HG03139 (cell line): ENCODE measurements around the gene TNC.

Source experiments
- ATAC-seq: cut with Tn5 transposase; IDR thresholded peaks from one replicate; pipeline ENCODE4 v1.9.1; 2021; ENCODE audit not compliant: unreplicated experiment

The TNC gene

DNA sequence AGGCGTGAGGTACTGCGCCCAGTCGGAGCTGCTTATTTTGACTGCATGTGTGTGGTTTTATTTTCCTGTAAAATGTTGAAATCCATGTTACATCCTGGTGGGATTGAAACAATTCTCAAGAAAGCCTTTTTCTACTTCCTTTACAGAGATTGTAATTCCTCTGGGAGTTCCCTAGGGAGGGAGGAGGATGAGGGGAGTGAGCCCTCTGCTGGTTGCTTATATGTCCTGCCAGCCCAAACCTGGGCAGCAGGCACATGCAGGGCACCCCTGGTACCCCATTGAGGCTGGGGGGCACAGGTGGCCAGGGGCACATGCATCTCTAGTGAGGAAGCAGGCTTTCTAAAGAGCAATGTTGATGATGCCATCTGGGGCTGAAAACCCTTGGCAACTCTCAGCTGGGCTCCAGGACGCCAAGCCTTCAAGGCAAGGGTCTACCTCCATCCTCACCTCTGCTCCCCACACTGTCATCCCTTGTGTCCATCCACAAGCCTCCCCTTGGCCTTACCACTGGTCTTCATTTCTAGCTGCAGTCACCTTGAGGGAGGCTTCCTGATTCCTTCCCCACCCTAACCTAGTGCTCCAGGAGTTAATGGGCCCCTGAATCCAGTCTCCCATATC lies 102.8 kb downstream of the TNC start:
- no peak for ATAC-seq

DNA sequence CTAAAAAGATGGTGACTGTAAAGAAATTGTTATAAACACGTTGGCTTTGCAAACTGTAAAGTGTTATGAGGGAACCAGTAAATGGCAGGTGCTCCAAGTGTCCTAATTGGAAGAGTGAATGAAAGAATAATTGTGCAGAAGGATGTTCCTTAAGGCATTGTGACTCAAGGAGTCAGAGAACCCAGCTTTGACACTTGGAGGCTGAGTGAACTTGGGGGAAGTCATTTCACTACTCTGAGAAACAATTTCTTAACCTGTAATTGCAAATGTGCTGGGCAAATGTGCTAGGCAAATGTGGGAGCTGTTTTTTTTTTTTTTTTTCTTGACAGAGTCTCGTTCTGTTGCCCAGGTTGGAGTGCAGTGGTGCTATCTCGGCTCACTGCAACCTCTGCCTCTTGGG lies 103.5 kb downstream of the TNC start:
- ATAC-seq, result no peak

- ATAC-seq, result no peak
Observed at GRCh38 chr9:115013998-115014397, 104.0 kb downstream of the TNC start.

DNA sequence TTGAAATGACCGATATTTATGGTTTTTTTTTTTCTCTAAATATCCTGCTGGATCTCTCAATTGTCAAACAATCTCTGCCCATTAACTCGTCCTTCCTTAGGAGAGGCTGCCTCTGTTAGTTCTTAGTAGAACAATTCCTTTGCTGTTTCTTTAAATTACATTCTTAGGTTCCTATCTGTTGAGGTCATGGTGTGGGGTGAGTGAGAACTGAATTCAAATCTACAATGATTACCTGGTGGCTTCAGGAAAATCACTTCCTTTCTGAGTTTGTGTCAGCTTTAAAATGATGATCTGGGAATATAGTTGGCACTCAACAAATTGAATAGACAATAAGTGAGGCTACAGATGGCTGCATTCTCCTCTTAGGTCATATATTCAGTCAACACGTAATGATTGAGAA lies 105.5 kb downstream of the TNC start:
- no peak for ATAC-seq

GRCh38 chr9:115010874-115011273 lies 107.1 kb downstream of the TNC start:
- no peak for ATAC-seq

DNA sequence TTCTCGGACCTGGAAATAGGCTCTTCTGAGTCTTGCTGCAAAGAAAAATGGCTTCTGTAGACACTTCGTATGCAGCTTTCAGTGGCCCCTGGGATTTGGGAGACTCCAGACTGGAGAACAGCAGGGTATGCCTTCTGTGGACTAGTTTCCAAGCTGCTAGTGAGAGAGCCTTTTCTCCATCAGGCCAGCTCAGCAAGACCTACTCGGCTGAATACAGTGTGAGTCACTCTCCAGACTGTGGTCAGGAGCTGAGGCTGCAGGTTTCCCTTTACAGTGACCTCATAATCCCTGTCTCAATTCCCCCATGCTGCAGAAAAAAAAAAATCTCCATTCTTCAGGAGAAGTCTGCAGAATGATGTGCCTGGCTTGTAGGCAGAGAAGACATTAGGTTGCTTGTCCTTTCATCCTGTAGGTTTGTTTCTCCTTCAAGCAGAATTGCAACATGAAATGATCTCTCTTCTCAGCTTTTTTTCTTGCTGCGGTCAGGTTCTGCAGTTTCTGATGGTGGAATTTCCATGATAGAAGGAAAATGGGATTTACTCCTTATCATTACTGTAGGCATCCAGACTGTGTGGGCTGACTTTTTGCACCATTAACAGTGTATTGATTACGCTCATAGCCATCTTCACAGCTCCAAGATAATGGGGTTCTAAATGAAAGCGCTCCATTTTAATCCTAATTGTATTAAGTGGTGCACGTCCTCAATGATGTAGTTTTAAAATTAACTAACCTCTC lies 109.3 kb downstream of the TNC start:
- ATAC-seq, result no peak

DNA sequence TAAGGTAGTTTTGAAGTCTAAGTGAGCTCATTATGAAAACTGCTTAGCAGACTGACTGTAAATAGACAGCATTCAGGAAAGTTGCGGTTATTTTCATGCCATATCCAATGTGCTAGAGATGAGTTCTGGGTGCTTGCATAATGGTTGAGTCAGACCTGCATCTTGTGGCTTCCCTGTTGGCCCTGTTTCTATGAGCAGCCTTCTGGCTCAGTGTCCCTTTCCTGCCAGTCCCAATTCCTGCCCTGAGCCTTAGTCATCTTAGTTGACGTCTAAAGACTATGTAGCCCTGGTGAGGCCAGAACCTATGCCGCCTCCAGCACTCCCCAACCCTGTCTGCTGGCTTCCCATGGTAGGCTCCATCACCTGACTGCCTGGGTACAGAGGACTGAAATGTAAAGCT lies 111.3 kb downstream of the TNC start:
- ATAC-seq, result no peak

- ATAC-seq, result no peak
Observed at GRCh38 chr9:115005322-115005721, 112.6 kb downstream of the TNC start.

- no peak for ATAC-seq
Observed at GRCh38 chr9:115004545-115004944, 113.4 kb downstream of the TNC start.

DNA sequence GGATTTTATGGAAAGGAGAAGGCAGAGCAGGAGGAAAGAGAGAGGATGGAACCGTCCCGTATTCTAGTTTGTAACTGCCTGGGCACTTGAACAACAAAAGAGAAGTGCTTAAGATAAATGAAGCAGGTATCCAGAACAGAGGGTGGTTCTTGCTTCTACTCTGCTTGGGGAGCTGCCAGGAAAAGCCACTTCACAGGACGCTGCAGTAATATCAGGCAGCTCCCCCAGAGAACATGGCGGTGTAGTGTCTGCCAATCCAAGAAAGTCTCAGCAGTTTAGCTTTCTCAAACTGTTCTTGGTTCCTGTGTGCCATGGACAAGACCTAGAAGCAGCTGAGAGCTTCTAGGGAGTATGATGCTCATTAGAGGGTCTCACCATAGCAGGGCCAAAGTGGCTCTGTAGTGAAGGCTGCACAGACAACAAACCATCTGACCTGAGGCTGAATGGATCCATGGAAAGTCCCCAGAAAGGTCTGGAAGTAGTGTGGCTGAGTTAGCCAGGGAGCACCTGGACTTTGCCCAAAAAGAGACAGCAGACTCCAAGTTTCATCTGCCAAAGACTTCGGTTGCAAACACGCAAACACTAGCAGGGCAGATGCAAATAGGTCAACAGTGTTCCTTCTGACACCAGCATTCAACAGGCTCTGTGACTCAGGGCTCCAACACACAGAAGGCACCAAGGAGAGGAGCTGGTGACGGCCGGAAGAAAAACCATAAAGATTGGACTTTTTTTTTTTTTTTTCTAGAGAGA lies 115.4 kb downstream of the TNC start:
- ATAC-seq, result no peak

- ATAC-seq, result no peak
Observed at GRCh38 chr9:115000217-115000639, 117.7 kb downstream of the TNC start.

DNA sequence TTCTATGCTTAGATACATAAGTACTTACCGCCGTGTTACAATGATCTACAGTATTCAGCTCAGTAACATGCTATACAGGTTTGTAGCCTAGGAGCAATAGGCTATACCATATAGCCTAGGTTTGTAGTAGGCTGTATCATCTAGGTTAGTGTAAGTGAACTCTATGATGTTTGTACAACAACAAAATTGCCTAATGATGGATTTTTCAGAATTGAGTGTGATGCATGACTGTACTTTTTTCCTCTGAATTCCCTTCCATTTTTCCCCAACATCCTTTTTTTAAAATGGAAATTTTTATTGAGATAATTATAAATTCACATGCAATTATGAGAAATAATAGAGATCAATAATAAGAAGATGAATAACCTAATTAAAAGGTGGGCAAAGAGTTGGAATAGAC lies 119.6 kb downstream of the TNC start:
- ATAC-seq, result no peak

- ATAC-seq, result no peak
Observed at GRCh38 chr9:114995681-114996221, 122.2 kb downstream of the TNC start.

DNA sequence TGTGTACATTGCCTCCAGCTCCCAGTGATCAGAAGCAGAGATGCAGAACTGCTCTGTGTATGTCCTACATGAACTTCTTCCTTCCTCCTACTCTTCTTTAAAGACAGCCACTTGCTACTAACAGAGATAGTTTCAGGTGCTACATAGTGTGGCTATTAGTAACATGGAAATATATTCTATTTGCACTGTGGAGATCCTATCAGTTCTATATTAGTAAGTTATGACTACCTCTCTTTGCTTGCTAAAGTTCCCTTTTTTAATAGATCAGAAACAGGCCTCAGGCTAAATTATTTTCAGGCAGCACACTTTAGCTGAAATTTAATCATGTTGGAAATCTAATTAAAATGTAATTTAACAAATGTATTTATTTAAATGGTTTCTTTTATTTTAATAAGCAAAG lies 123.2 kb downstream of the TNC start:
- ATAC-seq, result no peak

- no peak for ATAC-seq
Observed at GRCh38 chr9:114991861-114992260, 126.1 kb downstream of the TNC start.

DNA sequence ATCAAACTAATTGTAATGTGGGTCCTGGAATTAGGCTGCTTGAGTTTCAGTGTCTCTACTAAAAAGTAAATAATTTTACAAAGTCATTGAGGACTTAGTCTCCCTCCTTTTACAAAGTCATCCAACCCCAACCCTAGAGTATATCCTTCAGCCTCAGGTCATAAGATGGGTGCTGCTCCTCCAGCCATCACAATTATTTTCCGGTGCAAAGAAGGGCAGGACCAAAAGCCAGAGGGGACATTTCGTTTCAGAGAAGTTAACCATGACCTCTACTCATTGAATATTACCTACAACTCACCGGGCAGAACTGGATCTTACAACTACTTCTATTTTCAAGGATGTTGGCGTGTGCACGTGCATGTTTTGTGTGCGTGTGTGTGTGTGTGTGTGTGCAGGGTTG lies 127.1 kb downstream of the TNC start:
- no peak for ATAC-seq

DNA sequence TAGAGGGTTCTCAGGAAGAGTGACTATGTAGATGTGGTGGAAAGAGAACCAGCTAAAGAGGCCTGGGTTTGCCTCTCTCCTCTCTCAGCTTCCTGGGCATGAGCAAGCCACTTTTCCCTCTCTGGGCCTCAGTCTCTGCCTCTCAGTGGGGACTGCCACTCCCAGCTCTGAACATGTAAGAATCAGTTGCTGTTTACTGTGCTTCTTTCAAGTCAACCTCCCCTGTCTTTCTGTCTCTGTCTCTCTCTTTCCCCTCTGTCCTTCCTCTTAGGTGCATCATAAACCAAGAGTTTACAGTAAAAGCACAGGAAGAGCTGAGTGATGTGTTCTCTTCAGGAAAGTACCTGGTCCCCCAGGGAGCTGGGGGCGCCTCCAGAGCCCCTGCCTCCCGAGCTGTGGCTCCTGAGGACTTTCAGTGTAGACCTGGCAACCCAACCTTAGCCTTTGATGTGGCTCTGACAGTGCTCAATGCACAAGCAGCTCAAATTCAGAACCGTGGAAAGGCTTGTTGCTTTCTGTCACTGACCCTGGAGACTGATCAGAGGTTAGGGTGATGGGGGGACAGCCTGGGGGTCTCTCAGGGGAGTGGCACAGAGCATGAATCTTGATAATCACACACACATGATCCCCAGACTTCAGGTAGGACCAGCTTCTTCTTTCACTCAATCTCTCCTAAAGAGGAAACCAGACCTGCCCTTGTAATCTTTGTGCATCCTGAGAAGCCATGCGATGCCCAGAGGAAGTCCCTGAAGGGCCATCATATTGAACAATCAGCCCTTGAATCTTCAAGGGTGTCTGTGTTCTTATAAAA lies 128.2 kb downstream of the TNC start:
- ATAC-seq, result no peak

DNA sequence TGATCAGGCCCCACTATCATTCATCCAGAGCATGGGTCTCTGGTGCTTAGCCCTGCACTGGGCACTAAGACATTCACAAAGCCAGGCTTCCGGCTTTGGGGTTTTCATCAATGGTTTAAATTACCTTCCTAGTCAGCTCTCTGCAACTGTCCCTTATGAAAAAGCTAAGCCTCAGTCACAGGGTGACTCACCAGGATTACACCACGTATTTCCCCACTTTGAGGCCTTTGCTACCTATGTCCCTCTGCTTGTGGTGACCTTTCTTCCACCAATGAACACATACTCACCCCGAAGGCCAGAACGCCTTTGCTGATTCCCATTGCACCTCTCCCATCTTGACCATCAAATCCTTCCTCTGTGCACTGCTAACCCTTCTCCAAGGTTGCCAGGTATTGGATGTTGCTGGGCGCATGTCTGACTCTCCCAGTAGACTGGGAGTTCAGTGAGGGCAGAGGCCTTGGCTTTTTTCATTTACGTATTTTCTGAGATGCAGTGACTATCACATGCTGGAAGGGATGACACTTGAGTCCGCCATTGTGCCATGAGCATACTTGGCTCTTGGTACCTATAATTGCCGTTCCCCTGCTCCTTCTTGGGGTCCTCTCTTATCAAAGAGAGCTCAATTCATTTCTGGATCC lies 128.9 kb downstream of the TNC start:
- ATAC-seq, result no peak

GRCh38 chr9:114987116-114987515 lies 130.8 kb downstream of the TNC start:
- no peak for ATAC-seq

DNA sequence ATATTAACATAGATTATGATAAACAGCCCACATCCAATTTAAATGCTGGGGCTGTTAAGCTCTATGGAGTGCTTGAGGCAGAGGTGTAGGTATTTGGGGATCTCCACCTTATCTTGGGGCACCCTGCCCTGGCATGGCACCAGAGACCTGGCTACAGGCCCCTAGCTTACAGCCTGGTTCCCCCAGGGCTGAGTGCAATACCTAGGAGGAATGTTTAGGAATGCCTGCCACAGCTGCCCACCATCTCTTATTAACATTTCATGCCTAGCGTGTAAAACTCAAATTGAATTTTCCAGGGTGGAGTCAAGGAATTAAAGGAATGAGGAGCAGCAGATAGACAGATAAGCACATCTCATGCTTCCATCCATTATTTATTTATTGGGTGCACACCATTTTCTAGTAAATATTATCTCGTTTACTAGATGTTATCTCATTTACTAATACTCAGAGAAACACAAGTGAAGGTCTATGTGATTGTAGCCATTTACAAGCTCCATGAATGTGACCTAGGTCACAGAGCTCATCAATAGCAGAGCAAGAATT lies 131.9 kb downstream of the TNC start:
- ATAC-seq, result no peak
